Breast epithelium (tissue), 3 donors: Measurements from ENCODE around the gene P3H1.

Source experiments
- POLR2AphosphoS5 ChIP-seq, 3 donors: sonication (generic); formaldehyde crosslinking; IDR thresholded peaks; one replicate each; pipeline ENCODE4 v1.6.1; 2017; ENCODE audit warnings: antibody characterized with exemption in 3 of 3
- TF ChIP-seq, protein P1 (sequence below), 3 donors: fragments of 450-650 bp; IDR thresholded peaks; one replicate each; pipeline ENCODE4 v1.5.1; 2016 to 2017; ENCODE audit warnings: antibody characterized with exemption in 3 of 3, mild to moderate bottlenecking in 3 of 3, moderate library complexity in 3 of 3

DNA sequence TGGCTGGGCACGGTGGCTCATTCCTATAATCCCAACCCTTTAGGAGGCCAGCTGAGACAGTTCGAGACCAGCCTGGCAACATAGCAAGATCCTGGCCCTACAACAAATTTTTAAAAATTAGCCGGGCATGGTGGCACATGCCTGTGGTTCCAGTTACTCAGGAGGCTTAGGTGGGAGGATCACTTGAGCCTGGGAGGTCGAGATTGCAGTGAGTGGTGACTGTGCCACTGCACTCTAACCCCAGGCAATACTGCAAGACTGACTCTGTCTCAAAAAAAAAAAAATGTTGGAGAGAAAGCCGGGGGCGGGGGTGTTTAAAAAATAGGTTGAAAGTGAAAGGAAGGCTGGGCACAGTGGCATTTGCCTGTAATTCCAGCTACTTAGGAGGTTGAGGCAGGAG is 43.3 kb downstream of the P3H1 start:
- TF ChIP-seq POLR2AphosphoS5 (IDR thresholded peaks at IDR 0.05), result no peak
- TF ChIP-seq, protein P1, sequence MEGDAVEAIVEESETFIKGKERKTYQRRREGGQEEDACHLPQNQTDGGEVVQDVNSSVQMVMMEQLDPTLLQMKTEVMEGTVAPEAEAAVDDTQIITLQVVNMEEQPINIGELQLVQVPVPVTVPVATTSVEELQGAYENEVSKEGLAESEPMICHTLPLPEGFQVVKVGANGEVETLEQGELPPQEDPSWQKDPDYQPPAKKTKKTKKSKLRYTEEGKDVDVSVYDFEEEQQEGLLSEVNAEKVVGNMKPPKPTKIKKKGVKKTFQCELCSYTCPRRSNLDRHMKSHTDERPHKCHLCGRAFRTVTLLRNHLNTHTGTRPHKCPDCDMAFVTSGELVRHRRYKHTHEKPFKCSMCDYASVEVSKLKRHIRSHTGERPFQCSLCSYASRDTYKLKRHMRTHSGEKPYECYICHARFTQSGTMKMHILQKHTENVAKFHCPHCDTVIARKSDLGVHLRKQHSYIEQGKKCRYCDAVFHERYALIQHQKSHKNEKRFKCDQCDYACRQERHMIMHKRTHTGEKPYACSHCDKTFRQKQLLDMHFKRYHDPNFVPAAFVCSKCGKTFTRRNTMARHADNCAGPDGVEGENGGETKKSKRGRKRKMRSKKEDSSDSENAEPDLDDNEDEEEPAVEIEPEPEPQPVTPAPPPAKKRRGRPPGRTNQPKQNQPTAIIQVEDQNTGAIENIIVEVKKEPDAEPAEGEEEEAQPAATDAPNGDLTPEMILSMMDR (IDR thresholded peaks at IDR 0.05), result no peak
